ENCODE measurements around the gene GMEB2.

The GMEB2 gene

GRCh38 chr20:63555661-63556381 lies 71.1 kb downstream of the GMEB2 start:
- DNase-seq: no peak

GRCh38 chr20:63554361-63555278 lies 72.3 kb downstream of the GMEB2 start:
- peak; percentile 40 for DNase-seq

GRCh38 chr20:63553933-63554290 lies 73.0 kb downstream of the GMEB2 start, which contains the start of gene FNDC11:
Gene FNDC11 (plus strand): TSS chr20:63554159. CDS start chr20:63555664, 1,505 bp downstream.
- peak; percentile 74 for DNase-seq

- peak; percentile 89 for DNase-seq
Measured at GRCh38 chr20:63553251-63553932, 73.5 kb downstream of the GMEB2 start.

GRCh38 chr20:63552481-63553249 lies 74.2 kb downstream of the GMEB2 start:
- peak; percentile 72 for DNase-seq

GRCh38 chr20:63551068-63551467 lies 75.8 kb downstream of the GMEB2 start:
- DNase-seq: no peak

GRCh38 chr20:63549679-63550282 lies 77.1 kb downstream of the GMEB2 start:
- no peak for DNase-seq

GRCh38 chr20:63549019-63549418 lies 77.9 kb downstream of the GMEB2 start:
- no peak for DNase-seq

- no peak for DNase-seq
Measured at GRCh38 chr20:63548542-63548941, 78.4 kb downstream of the GMEB2 start.

- no peak for DNase-seq
Measured at GRCh38 chr20:63547725-63548480, 79.0 kb downstream of the GMEB2 start, which contains the start of gene SRMS. Gene SRMS (minus strand): TSS chr20:63547749. CDS start chr20:63547463, 286 bp downstream.

GRCh38 chr20:63546956-63547724 lies 79.8 kb downstream of the GMEB2 start:
- no peak for DNase-seq

- no peak for DNase-seq
Measured at GRCh38 chr20:63546256-63546955, 80.5 kb downstream of the GMEB2 start.

GRCh38 chr20:63545814-63546213 lies 81.1 kb downstream of the GMEB2 start:
- DNase-seq: no peak

- DNase-seq: no peak
Measured at GRCh38 chr20:63544958-63545516, 81.9 kb downstream of the GMEB2 start.

- no peak for DNase-seq
Measured at GRCh38 chr20:63544241-63544957, 82.5 kb downstream of the GMEB2 start.

- DNase-seq: no peak
Measured at GRCh38 chr20:63543733-63544132, 83.2 kb downstream of the GMEB2 start.

GRCh38 chr20:63543131-63543530 lies 83.8 kb downstream of the GMEB2 start:
- DNase-seq: no peak

GRCh38 chr20:63542696-63543095 lies 84.2 kb downstream of the GMEB2 start:
- peak; percentile 46 for DNase-seq

Data from CD4-positive, alpha-beta T cell treated with Interleukin-15 for 1 hour (primary cell).